HEK293 (cell line): ENCODE data around the gene CLCN1.

Experiments
- CTCF ChIP-seq: fragments of 450-650 bp; formaldehyde crosslinking; IDR thresholded peaks from 2 replicates; pipeline ENCODE4 v1.5.1; 2016; ENCODE audit warnings: missing biosample characterization, missing genetic modification characterization
- PRDM10 ChIP-seq: fragments of 450-650 bp; formaldehyde crosslinking; IDR thresholded peaks from 2 replicates; pipeline ENCODE4 v1.5.1; 2016; ENCODE audit warnings: missing biosample characterization, missing genetic modification characterization
- TCF7L2 ChIP-seq: IDR thresholded peaks from 2 replicates; pipeline ENCODE4 v1.6.1; 2011; ENCODE audit warnings: low read depth, mild to moderate bottlenecking, inconsistent platforms, low read length, moderate library complexity, borderline replicate concordance
- ZNF610 ChIP-seq: fragments of 450-650 bp; formaldehyde crosslinking; IDR thresholded peaks from 2 replicates; pipeline ENCODE4 v1.5.1; 2016; ENCODE audit warnings: missing biosample characterization, missing genetic modification characterization, borderline replicate concordance
- ZNF76 ChIP-seq: fragments of 450-650 bp; formaldehyde crosslinking; IDR thresholded peaks from 2 replicates; pipeline ENCODE4; 2016; ENCODE audit warnings: low read depth, missing biosample characterization, missing genetic modification characterization, borderline replicate concordance

- no peak for TF ChIP-seq ZNF76 (tag by site-specific recombination)
- TF ChIP-seq CTCF (tag by site-specific recombination), result no peak
- TF ChIP-seq TCF7L2, result no peak
- TF ChIP-seq PRDM10 (tag by site-specific recombination), result no peak
- no peak for TF ChIP-seq ZNF610 (tag by site-specific recombination)
Observed at GRCh38 chr7:143329471-143330170, 13.7 kb downstream of the CLCN1 start.
